Measurements from ENCODE around the gene GPR34. TPM values are rescaled to one million over a fixed set of nuclear protein-coding genes. Genes with fewer than 3 reads are reported as not detected.

Gene GPR34
- total RNA-seq, 1 donor from 2014 or later, result not detected

DNA sequence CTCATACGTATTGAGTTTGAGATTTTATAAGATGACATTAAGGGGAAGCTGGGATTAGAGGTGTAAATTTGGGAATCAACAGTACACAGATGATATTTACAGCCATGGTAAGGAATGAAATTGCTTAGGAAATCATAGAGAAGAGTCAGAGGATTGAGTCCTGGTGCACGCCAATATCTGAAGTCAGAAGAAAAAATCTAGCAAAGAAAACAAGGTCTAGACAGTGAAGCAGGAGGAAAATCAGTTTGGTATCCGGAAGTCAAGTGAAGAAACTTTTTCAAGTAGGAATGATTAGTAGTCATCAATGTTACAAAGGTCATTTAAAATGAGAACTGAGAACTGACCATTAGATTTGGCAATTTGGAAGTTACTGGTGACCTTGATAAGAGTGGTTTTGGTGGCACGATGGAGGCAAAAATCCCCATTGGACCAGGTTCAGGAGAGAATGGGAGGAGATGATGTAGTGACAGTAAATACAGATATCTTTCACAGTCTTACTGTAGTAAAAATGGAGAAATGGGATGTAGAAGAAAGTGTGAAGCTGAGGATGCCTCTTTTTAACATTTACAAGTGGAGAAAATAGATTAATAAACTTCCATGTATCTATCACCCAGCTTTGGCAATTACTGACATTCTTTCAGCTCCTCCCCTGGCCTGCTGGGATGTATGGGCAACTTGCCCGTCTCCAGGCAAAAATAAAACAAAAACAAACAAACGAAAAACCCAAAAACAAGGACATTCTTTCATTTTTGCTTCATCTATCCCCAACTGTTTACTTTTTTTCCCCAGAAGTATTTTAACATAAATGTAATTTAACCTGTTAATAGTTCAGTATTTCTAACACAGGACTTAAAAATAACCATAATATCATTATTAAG, 11.4 kb upstream of the GPR34 start:
- no peak for DNase-seq (ENCODE audit: low read depth)
- TF ChIP-seq, protein P1, sequence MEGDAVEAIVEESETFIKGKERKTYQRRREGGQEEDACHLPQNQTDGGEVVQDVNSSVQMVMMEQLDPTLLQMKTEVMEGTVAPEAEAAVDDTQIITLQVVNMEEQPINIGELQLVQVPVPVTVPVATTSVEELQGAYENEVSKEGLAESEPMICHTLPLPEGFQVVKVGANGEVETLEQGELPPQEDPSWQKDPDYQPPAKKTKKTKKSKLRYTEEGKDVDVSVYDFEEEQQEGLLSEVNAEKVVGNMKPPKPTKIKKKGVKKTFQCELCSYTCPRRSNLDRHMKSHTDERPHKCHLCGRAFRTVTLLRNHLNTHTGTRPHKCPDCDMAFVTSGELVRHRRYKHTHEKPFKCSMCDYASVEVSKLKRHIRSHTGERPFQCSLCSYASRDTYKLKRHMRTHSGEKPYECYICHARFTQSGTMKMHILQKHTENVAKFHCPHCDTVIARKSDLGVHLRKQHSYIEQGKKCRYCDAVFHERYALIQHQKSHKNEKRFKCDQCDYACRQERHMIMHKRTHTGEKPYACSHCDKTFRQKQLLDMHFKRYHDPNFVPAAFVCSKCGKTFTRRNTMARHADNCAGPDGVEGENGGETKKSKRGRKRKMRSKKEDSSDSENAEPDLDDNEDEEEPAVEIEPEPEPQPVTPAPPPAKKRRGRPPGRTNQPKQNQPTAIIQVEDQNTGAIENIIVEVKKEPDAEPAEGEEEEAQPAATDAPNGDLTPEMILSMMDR (conservative IDR thresholded peaks at IDR 0.05; ENCODE audit: low read depth, low read length), result no peak
- H3K4me3 ChIP-seq (ENCODE audit: low read depth, low read length), result no peak overlapping the region

DNA sequence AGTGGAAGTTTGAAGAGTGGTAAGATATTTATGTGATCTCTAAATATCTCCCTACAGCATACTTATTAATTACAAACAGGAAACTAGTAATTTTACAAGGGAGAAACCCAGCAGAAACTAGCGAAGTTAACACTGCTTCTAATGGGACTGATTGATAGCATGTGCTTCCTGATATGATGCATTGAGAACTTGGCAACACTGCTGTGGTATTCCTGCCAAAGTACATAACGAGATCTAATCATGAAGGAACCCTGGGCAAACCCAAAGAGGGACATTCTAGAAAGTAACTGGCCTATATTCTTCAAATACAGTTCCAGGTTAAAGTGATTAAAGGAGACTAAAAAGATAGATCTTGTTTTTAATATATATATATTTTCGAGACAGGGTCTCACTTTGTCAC, 4.6 kb upstream of the GPR34 start:
- DNase-seq (ENCODE audit: low read depth), result no peak
- TF ChIP-seq, protein P1 (conservative IDR thresholded peaks at IDR 0.05; ENCODE audit: low read depth, low read length), result no peak
- H3K4me3 ChIP-seq (ENCODE audit: low read depth, low read length), result no peak overlapping the region

DNA sequence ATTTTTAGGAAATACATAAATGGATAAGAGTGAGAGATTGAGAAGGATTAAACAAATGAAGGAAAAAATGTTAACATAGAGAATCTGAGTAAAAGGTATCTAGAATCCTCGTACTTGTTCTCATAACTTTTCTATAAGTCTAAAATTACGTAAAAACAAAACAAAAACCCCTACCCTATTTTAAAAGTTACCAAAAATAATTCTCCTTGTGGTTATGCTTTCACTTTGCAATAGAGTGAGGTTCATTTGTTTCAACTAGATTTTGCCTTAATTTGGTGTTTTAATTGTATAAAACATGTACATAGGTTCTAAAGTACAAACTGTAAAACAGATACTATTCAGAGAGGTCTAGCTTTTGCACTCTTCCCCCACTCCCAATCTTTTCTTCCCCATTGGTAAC, 3.8 kb upstream of the GPR34 start:
- TF ChIP-seq, protein P1 (conservative IDR thresholded peaks at IDR 0.05; ENCODE audit: low read depth, low read length), result no peak
- no peak for DNase-seq (ENCODE audit: low read depth)

DNA sequence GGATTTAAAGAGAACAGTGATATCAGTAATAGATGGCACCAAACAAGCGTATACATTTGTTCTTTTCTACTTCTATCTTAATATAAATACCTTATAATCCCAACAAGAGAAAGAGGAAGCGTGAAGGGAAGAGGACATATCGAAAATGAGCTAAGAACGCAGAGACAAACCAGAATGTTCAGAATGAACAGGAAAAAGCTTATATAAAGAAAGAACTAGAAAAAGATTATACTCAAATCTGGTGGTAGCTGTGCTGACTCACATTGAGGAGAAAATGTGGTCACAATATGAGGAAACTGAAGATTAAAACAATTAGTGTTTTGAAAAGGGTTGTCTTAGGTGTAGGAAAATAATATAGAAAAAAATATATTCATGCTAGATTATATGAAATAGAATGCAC, 2.0 kb upstream of the GPR34 start:
- no peak overlapping the region for H3K4me3 ChIP-seq (ENCODE audit: low read depth, low read length)
- TF ChIP-seq, protein P1 (conservative IDR thresholded peaks at IDR 0.05; ENCODE audit: low read depth, low read length), result no peak
- DNase-seq (ENCODE audit: low read depth), result no peak

More for the DNA sequence above, 3.8 kb upstream of the GPR34 start:
- no peak overlapping the region for H3K4me3 ChIP-seq (ENCODE audit: low read depth, low read length)

DNA sequence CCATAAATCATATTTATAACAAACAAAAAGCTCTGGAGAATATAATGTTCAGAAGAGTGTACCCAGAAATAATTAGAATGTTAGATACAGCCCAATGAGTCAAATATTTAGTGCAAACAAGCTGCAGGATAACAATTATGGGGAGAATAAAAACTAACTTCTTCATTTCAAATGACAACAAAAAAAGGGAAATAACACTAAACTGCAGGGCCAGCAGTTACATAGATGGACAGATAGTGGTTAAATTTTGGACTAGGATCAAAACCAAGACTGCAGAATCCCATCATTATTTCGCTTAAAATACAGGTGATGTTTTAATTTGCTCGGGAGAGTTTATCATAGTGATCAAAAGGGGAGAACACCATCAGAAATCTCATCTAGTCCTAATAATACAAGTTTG, 617 bp upstream of the GPR34 start:
- TF ChIP-seq, protein P1 (conservative IDR thresholded peaks at IDR 0.05; ENCODE audit: low read depth, low read length), result no peak
- no peak overlapping the region for H3K4me3 ChIP-seq (ENCODE audit: low read depth, low read length)
- DNase-seq (ENCODE audit: low read depth), result no peak

DNA sequence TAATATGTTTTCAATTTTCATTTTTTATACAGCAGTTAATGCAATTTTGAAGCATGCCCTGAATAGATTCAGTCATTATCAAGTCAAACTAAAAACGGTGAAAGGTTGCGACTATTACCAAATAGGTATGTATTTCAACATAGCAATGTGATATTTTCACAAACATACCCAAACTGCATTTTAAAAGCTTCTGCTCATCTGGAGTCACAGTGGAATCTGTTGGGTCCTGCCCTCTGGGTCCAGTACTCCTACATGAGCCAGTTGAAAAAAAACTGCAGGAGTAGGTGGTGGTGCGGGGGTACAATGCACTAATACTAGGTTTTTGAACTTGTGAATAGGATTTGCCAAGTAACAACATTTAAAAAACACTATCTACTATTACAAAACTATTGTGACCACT, 938 bp downstream of the GPR34 start:
- TF ChIP-seq, protein P1 (conservative IDR thresholded peaks at IDR 0.05; ENCODE audit: low read depth, low read length), result no peak
- H3K4me3 ChIP-seq (ENCODE audit: low read depth, low read length), result no peak overlapping the region
- no peak for DNase-seq (ENCODE audit: low read depth)
